DND-41 (cell line): ENCODE results near the gene TTC33.

Experiments used
- EZH2 ChIP-seq: IDR thresholded peaks from 3 replicates; pipeline ENCODE4 v1.6.1; 2012; ENCODE audit warnings: borderline replicate concordance, low read depth, mild to moderate bottlenecking, moderate library complexity, low read length, inconsistent platforms; ENCODE audit not compliant: severe bottlenecking
- TF ChIP-seq, protein P1 (sequence below): IDR thresholded peaks from 2 replicates; pipeline ENCODE4 v1.5.1; 2012; ENCODE audit warnings: borderline replicate concordance, low read length, moderate library complexity, mild to moderate bottlenecking; ENCODE audit not compliant: poor library complexity, severe bottlenecking; ENCODE audit errors: extremely low read depth

DNA sequence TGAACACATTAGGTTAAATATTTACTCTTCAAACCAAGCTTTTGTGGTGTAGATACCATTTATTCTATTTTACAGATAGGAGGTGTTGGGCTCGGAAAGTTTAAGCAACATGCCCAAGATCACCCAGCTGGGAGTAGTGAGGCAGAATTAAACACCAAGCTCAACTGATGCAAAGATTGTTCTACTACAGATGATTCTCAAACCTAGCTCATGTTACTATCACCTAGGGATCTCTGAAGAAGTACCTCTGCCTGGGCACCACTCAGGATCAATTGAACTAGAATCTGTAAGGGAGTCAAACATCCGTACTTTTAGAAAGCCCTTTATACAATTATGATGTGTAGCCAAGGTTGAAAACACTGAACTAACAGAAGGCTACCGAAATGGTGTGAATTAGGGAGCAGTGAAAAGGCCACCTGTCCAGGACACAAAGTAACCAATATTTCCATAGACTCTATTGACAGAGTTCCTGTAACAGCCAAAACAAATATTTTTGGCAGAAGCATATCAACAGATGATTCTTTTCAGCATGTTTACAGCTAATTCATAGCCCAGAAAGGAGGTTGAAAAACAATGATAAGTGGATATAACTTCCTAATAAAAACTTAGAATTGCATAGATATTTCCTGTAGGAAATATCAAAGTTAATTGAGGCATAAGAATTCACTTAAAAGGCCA lies 234.5 kb downstream of the TTC33 start:
- TF ChIP-seq, protein P1, sequence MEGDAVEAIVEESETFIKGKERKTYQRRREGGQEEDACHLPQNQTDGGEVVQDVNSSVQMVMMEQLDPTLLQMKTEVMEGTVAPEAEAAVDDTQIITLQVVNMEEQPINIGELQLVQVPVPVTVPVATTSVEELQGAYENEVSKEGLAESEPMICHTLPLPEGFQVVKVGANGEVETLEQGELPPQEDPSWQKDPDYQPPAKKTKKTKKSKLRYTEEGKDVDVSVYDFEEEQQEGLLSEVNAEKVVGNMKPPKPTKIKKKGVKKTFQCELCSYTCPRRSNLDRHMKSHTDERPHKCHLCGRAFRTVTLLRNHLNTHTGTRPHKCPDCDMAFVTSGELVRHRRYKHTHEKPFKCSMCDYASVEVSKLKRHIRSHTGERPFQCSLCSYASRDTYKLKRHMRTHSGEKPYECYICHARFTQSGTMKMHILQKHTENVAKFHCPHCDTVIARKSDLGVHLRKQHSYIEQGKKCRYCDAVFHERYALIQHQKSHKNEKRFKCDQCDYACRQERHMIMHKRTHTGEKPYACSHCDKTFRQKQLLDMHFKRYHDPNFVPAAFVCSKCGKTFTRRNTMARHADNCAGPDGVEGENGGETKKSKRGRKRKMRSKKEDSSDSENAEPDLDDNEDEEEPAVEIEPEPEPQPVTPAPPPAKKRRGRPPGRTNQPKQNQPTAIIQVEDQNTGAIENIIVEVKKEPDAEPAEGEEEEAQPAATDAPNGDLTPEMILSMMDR, result no peak
- TF ChIP-seq EZH2, result no peak
